ENCODE results near the gene PRSS36.
A peak's percentile ranks its signal among the peaks of the same experiment; 100 is the strongest.

PRSS36 gene

DNA sequence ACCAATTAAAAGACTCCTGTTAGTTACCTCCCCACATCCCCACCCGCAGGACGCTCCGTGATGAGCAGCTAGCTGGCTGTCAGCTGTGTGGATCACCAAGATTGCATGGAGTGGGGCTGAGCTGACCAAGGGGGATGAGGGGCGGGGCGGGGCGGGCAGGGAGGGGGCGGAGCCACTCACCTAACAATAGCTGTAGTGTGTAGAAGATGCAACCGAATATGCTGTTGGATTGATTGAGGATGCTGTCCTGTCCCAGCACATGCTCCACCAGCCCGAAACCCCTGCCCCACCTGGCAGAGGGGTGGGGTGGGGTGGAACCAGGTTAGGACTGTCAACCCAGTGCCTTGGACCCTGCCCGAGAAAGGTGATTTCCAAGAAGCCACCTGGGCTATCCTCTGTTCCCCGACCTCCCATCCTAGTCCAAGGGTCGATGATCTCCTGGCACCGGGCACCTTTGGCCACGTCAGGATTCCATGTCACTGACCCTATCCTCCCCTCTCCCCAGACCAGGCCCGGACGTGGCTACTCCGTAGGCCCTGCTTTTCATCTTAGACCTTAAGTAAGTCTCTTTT is 56.6 kb downstream of the PRSS36 start:
- peak; percentile 56 for DNase-seq (ENCODE audit: extremely low spot score)
- POLR2A ChIA-PET = interaction anchor here (0.8 to 4.4 kb wide), 6 partner anchors 8 to 87 kb away, joined by 3 to 17 read pairs (median 6); partner anchors contain the start of genes FUS, KAT8, ZNF646 and ZNF668
- CTCF ChIA-PET = no interaction called here
- TF ChIP-seq ZNF384 (IDR thresholded peaks at IDR 0.05) (peak; percentile 74), HDGF (IDR thresholded peaks at IDR 0.05; ENCODE audit: borderline replicate concordance) (no peak)

DNA sequence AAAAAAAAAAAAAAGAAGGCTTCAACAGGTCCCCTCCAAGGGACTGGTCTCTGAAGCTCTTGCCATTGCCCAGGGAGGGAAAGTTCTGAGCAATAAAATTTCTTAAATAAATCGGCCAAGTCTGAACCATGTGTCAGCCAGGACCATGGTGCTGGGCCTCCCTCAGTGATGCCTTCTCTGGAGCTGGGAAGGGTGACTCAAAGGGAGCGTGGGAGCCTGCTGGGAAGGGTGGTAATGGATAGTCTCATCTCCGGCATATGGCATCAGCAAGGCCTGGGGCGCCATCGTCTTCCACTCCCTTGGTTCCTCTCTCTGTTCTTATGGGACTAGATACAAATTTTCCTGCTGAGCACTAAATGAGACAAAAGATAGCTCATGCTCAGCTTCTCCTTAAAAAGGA is 57.5 kb downstream of the PRSS36 start:
- ChIA-PET POLR2A (interaction anchor here (1.1 to 4.4 kb wide), 3 partner anchors 18 to 87 kb away, joined by 3 to 17 read pairs (median 16); partner anchors contain the start of genes FUS, KAT8, ZNF646 and ZNF668), CTCF (no interaction called here)
- DNase-seq (ENCODE audit: extremely low spot score) = no peak
- TF ChIP-seq TARDBP (IDR thresholded peaks at IDR 0.05) (no peak), L3MBTL2 (conservative IDR thresholded peaks at IDR 0.05) (no peak), BHLHE40 (IDR thresholded peaks at IDR 0.05; ENCODE audit: borderline replicate concordance) (no peak), ARNT (IDR thresholded peaks at IDR 0.05) (no peak), FOXA1 (IDR thresholded peaks at IDR 0.05) (no peak), HDGF (IDR thresholded peaks at IDR 0.05; ENCODE audit: borderline replicate concordance) (no peak), CTBP1 (IDR thresholded peaks at IDR 0.05; ENCODE audit: borderline replicate concordance) (no peak), ZNF384 (IDR thresholded peaks at IDR 0.05) (no peak), NFRKB (IDR thresholded peaks at IDR 0.05) (no peak), SP1 (IDR thresholded peaks at IDR 0.05) (no peak)
- TF ChIP-seq, protein P1, sequence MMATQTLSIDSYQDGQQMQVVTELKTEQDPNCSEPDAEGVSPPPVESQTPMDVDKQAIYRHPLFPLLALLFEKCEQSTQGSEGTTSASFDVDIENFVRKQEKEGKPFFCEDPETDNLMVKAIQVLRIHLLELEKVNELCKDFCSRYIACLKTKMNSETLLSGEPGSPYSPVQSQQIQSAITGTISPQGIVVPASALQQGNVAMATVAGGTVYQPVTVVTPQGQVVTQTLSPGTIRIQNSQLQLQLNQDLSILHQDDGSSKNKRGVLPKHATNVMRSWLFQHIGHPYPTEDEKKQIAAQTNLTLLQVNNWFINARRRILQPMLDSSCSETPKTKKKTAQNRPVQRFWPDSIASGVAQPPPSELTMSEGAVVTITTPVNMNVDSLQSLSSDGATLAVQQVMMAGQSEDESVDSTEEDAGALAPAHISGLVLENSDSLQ (IDR thresholded peaks at IDR 0.05) = no peak

DNA sequence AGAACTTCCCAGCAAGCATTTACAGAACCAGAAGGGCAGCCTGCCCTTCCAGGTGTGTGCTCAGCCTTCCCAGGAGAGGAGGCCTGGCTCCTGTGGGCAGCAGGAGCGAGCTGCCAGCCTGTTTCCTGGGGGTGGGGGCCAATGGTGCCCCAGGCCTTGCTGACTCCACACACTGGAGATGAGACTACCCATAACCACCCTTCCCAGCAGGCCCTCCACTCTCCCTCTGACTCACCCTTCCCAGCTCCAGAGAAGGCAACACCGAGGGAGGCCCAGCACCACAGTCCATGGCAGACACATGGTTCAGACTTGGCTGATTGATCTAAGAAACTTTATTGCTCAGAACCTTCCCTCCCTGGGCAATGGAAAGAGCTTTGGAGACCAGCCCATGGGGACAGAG is 59.3 kb downstream of the PRSS36 start:
- DNase-seq (ENCODE audit: extremely low spot score) = no peak
- ChIA-PET CTCF (no interaction called here), POLR2A (interaction anchor here (1.2 to 4.4 kb wide), 2 partner anchors 27 to 57 kb away, joined by 3 to 17 read pairs; partner anchors contain the start of genes KAT8 and STX4)
- TF ChIP-seq ELF4 (IDR thresholded peaks at IDR 0.05) (no peak), CTBP1 (IDR thresholded peaks at IDR 0.05; ENCODE audit: borderline replicate concordance) (no peak), SP1 (IDR thresholded peaks at IDR 0.05) (no peak), NFRKB (IDR thresholded peaks at IDR 0.05) (no peak), SUZ12 (IDR thresholded peaks at IDR 0.05) (no peak), ARNT (IDR thresholded peaks at IDR 0.05) (no peak)

DNA sequence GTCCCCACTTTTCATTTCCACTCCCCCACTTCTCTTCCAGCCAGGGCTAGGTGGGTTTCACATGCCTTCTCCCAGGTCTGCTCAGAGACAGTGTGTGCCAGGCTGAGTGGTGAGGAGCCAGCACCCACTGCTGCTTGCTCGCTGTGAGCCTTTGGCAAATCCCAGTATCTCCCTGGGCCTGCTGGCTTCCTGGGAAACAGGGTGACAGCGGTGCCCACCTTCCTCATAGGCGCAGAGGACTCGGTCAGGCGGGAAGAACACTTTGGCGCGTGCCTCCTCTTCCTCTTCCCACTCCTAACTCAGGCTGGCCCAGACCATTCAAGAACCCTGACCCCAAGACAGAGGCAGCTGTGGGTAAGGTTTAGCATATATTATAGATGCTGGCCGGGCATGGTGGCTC is 60.7 kb downstream of the PRSS36 start:
- ChIA-PET POLR2A (interaction anchor here (1.1 to 1.4 kb wide), 2 partner anchors 13 to 15 kb away, joined by 3 read pairs; partner anchors contain the start of genes ZNF646 and ZNF668), CTCF (interaction anchor here (0.7 kb wide), 1 partner anchor 105 kb away, joined by 3 read pairs; no protein-coding TSS in a partner anchor)
- DNase-seq (ENCODE audit: extremely low spot score) = no peak
- TF ChIP-seq, protein P1 (IDR thresholded peaks at IDR 0.05) = no peak
- no peak for TF ChIP-seq L3MBTL2 (conservative IDR thresholded peaks at IDR 0.05)
- no peak for TF ChIP-seq NFRKB (IDR thresholded peaks at IDR 0.05)
- no peak for TF ChIP-seq ELF4 (IDR thresholded peaks at IDR 0.05)
- TF ChIP-seq TARDBP (IDR thresholded peaks at IDR 0.05) = no peak
- no peak for TF ChIP-seq ARNT (IDR thresholded peaks at IDR 0.05)
- no peak for TF ChIP-seq BHLHE40 (IDR thresholded peaks at IDR 0.05; ENCODE audit: borderline replicate concordance)
- no peak for TF ChIP-seq FOXK2 (IDR thresholded peaks at IDR 0.05)
- no peak for TF ChIP-seq FOXA1 (IDR thresholded peaks at IDR 0.05)
